AG10803 (cell line): Measurements from ENCODE around the gene DMP1.

Experiments used
- DNase-seq: peaks from one replicate; pipeline ENCODE4 v3.0.0; 2010; ENCODE audit warnings: low read depth
- H3K4me3 ChIP-seq: 2 replicates; pipeline ENCODE4 v1.5.1; 2011; ENCODE audit warnings: mild to moderate bottlenecking, low read length, control low read depth
- CTCF ChIP-seq: conservative IDR thresholded peaks from 2 replicates; pipeline ENCODE4 v1.5.1; 2011; ENCODE audit warnings: mild to moderate bottlenecking, low read length, control low read depth, inconsistent platforms

DMP1 gene

GRCh38 chr4:87698394-87698793 is 48.3 kb downstream of the DMP1 start:
- no peak overlapping the region for H3K4me3 ChIP-seq
- no peak for TF ChIP-seq CTCF
- DNase-seq: no peak

GRCh38 chr4:87704001-87704400 is 53.9 kb downstream of the DMP1 start:
- no peak overlapping the region for H3K4me3 ChIP-seq
- DNase-seq: no peak
- TF ChIP-seq CTCF: no peak

- DNase-seq: no peak
- H3K4me3 ChIP-seq: no peak overlapping the region
- TF ChIP-seq CTCF: no peak
These were observed 57.3 kb downstream of the DMP1 start for GRCh38 chr4:87707279-87707918.
